NCI-H2196 (cell line): Measurements from ENCODE around the gene ADGRL1.
"Not testable (repeated sequence)": the region's sequence is repeated elsewhere in the genome, so short reads cannot be mapped to it uniquely, and the experiment has no call there.

ENCODE experiments used
- DNase-seq: peaks from one replicate; lab custom pipeline; 2025; ENCODE audit not compliant: unreplicated experiment; lab: John Stamatoyannopoulos, UW

Gene ADGRL1

DNA sequence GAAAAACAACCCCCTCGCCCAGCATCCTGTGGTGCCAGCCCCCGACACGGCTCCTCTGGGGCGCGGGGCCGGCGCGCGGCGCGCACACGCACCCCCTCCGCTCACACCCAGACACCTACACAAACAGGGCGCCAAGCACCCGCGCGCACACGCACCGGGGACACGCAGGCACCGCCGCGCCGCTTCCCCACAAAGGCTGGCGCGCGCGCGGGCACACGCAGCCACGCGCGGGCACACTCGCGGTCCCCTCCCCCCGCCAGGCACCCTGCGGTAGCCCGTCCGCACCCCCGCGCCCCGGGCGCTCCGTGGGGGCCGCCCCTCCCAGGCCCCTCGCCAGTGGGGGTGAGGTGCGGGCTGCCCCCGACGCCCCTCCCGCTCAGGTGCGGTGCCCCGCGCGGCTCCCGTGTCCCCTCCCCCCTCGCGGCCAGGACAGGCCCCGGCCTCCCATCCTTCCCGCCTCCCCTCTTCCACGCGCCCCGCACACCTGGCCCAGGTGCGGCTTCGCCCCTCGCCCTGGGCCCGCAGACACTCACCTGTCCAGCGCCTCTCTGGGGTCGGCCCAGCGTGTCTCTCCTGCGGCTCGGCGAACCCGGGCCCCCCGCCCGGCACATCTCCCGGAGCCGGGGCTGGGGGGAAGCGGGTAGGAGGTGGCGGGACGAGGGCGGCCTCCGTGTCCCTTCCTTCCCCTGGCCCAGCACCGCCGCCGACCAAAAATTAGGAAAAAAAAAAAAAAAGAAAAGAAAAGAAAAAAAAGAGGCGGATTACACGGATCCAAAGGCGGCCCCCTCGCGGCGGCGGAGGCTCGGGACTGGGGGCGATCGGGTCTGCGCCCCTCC lies at the start of gene ADGRL1:
ADGRL1 (minus strand) TSS at position 718 of the 836 bp plus-strand sequence. CDS start 22,567 bp downstream, outside the sequence.
- DNase-seq, result not testable (repeated sequence)

DNA sequence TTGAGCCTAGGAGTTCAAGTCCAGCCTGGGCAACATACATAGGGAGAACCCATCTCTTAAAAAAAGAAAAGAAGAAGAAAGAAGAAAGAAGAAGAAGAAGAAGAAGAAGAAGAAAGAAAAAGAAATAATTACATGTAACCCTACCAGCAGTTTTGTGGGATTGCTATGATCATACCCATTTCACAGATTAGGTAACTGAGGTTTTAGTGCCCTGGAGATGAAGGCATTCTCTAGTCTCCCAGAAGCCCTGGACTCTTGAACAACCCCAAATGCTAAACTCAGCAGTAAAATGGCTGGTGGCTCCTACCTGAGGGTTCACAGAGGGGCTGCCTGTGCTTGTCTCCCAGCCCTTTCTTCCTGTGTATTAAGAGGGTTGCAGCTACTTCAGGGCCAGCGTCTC lies 49.3 kb upstream of the ADGRL1 start:
- DNase-seq, result not testable (repeated sequence)

DNA sequence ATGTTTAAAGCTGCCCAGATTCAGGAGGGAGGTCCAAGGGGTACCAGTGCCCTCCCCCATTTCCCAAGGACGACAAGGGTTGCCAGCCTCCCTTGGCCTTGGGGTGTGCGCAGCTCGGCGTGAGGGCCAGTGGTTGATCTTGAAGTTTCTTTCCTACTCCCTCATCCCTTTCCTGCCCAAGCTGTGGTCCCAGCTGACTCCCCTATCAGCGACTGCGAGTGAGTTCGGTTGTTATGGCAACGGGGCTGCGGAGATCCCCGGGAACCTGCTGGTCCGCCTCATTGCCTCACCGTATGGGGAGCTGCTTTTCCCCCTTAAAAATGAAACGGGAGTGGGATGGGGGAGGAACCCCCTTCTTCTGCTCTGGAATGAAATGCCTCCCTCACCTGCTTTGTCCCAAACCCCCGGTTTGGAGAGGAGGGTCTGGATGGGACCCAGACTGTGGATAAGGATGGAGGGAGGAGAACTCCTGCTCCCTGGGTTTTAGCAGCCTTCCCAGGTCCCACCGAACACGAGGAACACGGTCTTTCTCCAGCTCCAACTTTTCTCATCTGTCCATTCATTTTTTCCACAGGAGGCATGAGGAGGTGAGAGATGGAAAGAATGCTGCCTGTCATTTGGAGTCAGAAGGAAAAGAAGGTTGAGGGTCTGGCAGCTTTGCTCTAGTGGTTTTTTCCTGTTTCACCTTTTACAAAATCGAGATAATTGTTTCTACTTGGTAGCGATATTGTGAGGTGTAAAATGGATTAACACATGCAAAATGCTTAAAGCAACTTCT lies 48.0 kb upstream of the ADGRL1 start:
- DNase-seq, result not testable (repeated sequence)

DNA sequence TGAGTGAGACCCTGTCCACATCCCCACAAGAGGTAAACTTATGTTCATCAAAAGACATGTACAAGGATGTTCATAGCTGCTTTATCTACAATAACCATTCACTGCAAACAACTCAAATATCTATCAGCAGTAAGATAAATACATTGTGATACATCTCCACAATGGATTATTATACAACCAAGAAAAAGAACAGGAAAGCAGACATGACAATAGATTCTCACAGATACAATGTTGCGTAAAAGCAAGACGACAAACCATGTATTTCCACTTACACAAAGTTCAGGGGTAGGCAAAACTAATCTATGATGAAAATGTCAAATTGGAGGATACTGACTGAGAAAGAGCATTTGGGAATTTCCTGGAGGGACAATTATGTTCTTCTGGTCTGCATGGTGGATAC lies 46.2 kb upstream of the ADGRL1 start:
- DNase-seq, result not testable (repeated sequence)

DNA sequence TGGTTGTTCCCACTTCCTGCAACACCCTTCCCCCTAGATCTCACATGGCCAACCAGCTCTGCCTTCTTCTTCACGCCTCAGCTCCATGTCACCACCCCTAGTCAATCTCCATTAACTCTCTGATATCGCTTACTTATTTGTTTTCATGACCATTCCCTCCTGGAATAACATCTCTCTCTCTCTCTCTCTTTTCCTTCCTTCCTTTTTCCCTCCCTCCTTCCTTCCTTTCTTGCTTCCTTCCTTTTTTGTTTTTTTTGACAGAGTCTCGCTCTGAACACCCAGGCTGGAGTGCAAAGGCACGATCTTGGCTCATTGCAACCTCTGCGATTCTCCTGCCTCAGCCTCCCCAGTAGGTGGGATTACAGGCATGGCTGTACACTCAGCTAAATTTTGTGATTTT lies 44.9 kb upstream of the ADGRL1 start:
- no peak for DNase-seq

DNA sequence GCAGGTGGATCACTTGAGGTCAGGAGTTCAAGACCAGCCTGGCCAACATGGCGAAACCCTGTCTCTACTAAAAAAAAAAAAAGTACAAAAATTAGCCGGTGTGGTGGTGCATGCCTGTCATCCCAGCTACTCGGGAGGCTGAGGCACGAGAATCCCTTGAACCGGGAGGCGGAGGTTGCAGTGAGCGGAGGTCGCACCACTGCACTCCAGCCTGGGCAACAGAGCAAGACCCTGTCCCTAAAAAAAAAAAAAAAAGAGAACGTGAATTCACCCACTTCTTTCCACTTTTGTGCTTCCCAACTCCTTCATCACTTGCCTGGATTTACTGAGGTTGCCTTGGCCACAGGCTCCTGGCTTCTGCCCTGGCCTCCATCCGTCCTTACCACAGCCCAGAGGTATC lies 44.3 kb upstream of the ADGRL1 start:
- not testable (repeated sequence) for DNase-seq

DNA sequence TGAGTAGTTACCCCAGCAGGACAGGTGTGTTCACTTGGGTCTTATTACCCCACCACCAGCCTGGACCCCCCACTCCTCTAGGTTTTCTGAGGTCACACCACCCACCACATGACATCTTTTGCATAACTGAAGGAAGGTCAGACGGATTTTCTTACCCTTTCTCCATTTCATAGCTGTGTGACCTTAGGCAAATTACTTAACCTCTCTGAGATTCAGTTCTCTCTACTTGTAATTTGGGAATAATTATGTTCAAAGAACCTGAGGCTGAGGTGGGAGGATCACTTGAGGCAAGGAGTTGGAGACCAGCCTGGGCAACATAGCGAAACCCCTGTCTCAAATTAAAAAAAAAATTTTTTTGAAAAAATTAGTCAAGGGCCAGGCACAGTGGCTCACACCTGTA lies 43.9 kb upstream of the ADGRL1 start:
- not testable (repeated sequence) for DNase-seq

DNA sequence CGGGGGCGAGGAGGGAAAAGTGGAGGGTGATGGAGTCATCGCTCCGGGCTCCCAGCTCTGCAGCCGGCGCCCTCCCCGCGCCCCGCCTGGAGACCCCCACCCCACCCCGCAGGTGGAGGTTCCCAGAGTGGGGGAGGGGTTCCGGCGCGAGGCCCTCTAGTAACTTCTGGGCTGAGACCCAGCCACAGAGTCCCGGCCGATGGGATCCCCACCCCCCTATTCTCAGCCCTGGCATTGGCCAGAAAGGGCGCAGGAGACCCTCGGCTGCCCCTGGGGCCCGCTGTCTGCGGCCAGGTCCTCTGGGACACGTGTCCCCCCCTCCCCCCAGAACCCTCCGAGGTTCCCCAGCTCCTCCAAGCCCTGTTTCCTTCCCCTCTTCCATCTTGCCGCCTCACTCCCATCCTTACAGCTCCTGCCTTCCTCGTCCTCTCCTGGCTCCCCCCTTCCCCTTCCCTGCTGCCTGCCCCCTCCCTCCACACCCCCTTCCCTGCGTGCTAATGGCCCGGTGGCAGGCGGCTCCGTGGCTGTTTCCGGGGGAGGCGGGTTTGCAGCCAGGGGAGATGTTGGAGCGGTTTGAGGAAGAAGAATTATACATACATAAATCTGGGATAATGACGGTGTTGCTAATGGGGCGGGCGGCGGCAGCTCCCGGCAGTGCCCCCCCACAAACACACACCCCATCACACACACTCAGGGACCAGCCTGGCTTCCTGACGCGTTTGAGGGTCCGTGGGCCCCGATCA lies 43.2 kb upstream of the ADGRL1 start:
- peak; percentile 24 for DNase-seq

DNA sequence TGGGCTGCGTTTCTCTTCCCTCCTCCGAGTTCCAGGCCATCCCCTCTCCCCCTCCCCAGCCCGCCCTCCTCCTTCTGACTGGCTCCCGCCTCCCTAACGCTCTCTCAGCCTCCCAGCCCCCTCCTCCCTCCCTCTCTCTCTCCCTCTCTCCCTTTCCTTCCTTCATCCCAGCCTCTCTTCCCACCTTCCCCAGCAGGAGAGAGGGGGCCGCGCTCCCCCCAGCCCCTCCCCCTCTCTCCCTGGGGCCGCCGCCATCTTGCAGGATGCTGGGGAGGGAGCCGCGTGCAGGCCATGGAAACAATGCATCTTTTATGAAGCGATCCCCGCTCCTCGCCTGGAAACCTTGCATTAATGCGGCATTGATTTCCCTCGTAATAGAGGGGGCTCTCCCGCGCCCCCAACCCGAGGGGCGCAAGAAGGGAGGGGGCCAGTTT lies 42.6 kb upstream of the ADGRL1 start:
- DNase-seq, result peak; percentile 62

DNA sequence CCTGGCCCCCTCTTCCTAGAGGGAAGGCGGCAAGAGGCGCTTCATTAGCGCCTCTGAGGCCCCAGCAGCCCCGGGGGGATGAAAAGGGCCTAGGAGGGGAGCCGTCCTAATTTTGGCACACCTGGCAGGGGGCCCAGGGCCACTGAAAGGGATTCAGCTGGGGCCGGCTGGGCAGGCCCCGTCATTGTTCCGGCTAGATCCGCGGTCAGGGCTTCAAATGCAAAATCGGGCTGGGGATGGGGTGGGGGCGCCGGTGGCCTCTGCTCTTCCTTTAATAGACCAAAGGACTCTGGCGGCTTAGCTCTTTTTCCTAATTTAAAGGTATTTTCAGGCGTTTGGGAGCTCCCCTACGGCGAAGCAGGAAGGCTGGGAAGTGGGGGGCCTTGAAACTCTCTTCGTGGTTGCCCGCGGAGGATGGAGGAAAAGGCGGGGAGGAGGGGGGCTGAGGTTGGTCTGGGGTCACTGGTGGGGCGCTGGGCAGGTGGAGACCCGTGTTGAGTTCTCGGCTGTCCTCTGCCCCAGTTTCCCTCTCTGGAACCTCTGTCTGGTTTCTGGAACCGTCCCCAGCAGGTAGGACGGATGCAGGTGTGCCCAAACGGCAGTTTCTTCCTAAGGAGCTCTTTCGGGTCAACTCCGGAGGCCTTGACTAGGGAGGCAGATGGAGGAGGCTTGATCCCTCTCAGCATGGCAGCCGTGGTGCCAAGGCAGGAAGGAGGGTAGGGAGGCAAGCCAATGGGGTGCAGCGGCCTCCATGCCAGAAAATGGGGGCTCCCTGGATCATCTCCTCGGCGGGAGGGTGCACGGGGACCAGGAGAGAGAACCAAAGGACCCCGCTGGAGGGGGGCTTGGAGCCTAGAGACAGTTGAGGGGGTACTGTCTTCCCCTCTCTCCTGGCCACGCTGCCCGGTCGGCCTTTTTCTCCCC lies 41.8 kb upstream of the ADGRL1 start:
- DNase-seq, result not testable (repeated sequence)

DNA sequence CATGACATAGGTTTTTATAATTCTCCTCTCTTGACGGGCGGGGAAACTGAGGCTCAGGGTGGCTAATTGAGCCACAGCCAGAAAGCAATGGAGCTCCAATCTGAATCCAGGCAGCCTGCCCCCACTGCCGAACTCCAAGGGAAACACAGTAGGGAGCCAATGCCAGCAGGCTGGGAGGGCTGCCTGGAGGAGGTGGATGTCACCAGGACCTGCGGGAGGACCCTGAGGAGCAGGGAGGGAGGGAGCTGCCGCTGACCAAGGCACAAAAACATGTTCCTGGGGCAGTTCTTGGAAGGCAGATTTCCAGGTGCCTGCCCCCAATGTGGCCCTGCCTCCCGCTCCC lies 41.2 kb upstream of the ADGRL1 start:
- not testable (repeated sequence) for DNase-seq

DNA sequence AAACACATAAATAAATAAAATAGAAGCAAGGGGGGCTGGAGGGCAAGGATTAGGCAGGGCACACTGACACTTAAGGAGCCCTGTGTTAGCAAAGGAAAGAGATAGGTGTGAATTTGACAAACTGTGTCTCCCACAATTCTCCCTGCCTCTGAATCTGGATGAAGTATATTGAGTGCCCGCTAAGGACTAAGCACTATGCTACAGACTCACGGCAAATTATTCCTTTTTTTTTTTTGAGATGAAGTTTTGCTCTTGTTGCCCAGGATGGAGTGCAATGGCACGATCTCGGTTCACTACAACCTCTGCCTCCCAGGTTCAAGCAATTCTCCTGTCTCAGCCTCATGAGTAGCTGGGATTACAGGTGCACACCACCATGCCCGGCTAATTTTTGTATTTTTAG lies 38.4 kb upstream of the ADGRL1 start:
- not testable (repeated sequence) for DNase-seq

DNA sequence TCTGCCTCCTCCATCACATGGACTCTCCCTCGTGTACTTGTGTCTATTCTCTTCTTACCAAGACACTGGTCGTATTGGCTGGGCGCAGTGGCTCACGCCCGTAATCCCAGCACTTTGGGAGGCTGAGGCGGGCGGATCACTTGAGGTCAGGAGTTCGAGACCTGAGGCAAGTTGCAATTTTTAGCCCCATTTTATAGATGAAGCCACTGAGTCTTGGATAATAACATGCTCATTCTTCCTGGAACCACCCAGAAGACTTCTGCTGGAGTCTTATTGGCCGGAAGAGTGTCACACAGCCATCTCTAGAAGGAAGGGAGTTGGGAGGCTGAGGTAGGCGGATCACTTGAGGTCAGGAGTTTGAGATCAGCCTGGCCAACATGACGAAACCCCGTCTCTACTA lies 37.7 kb upstream of the ADGRL1 start:
- not testable (repeated sequence) for DNase-seq

DNA sequence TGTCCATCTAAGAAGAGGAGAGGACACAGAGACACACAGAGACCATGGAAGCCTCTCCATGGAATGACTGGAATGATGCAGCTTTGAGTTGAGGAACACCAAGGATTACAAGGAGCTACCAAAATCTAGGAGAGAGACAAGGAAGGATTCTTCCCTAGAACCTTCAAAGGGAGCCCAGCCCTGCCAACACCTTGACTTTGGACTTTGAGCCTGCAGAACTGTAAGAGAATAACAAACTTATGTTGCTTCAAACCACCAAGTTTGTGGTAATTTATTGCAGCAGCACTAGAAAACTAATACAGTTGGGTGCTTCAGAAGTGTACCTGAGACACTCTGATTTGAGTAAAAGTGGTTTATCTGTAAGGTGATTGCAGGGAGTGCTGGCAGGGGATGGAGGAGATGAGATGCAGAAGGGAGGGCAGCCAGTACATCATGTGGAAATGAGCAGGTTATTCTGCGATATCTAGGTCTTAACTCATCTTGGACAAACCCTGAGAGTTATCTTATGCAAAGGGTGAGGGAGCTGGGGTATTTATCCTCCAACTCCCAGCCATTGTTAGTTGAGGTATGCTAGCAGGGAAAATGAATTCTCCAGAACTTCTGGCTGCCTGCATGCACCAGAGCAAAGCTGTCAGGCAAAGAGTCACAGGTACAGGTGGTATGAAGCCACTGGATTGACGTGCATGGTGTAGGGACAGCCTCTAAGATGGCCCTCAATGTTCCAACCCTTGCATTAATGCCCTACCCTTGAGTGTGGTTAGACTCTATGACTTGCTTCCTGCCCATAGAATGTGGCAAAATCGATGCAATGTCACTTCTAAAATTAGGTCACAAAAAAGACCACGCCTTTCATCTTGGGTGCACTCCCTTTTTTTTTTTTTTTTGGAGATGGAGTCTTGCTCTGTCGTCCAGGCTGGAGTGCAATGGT lies 31.3 kb upstream of the ADGRL1 start:
- no peak for DNase-seq

DNA sequence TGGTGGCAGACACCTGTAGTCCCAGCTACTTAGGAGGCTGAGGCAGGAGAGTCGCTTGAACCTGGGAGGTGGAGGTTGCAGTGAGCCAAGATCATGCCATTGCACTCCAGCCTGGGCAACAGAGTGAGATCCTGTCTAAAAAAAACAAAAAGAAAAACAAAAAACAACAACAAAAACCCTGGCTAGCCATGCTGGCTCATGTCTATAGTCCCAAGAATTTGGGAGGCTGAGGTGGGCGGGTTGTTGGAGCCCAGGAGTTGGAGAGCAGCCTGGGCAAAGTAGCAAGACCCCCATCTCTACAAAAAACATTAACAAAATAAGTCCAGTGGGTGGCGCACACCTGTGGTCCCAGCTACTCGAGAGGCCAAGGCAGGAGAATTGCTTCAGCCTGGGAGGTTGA lies 27.0 kb upstream of the ADGRL1 start:
- DNase-seq, result not testable (repeated sequence)

DNA sequence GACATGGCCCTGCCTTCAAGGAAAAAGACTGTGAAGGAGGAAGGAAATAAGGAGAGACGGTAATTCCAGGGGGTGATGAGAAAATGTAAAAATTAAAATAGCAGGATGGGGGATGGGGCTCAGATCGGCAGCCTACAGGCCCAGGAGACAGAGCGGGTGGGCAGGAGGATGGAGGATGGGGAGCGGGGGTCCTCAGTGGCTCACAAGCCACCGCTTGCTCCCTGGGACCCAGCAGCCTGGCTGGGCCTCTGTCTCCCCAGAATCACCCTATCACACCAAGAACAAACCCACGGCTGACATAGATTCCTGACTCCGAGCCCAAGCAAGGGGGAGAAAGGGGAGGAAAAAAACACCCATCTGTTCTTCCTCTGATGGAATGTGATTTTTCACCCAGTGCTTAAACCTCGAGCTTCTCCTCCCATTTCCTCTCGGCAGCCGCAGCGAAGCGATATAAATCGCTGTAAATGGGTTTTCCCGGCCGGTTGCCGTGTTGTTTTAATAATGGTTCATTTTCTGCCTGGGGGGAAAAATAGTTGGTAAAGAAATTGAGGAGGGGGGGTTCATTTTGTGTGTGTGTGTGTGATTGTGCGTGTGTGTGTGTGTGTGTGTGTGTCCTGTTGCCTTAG lies 22.6 kb upstream of the ADGRL1 start:
- not testable (repeated sequence) for DNase-seq

DNA sequence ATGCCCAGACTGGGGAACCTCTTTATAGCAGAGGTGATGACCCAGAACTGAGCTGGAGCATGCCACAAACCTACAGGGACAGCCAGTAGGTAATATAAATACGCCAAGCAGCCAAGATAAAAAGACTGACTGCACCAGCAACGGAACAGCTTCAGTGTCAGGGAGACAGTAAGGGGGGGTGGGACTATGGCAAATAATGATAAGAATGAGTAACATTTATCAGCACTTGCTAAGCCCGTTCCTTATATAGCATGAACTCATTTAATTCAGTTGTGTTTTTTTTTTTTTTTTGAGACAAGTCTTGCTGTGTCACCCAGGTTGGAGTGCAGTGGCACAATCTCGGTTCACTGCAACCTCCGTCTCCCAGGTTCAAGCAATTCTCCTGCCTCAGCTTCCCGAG lies 20.5 kb upstream of the ADGRL1 start:
- DNase-seq, result not testable (repeated sequence)

DNA sequence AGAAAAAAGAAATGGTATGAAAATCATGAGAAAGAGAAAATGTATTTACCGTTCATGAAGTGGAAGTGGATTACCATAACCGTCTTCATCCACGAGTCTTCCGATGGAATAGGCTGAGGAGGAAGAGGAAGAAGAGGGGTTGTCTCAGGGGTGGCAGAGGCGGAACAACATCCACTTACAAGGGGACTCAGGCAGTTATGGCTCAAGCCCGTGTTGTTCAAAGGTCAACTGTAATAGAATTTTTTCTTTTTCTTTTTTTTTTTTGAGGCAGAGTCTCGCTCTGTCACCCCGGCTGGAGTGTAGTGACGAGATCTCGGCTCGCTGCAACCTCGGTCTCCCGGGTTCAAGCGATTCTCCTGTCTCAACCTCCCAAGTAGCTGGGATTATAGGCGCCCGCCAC lies 16.9 kb upstream of the ADGRL1 start:
- no peak for DNase-seq

DNA sequence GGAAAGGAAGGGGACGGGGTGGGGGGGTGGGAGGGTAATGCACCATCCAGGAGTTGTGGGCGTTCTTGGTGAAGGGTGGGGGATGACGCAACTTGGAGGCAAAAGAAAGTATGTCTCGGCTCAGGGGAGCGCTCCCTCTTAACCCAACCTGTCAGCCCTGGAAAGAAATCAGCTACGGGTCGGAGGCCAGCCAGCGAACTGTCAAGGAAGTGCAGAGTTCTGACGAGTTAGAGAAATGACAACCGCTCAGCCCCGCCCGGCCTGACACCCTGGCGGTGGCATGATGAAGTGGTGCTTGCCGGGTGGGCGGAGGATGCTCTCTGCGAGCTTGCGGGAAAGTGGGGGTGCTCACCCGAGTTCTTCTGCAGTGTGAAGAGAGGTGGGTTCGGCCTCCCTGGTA lies 15.4 kb upstream of the ADGRL1 start:
- DNase-seq, result not testable (repeated sequence)
